Stimulated activated CD4-positive, alpha-beta T cell treated with anti-CD3 and anti-CD28 coated beads, Interleukin-4, amount 100 ng/mL, for 48 hours (primary cell): ENCODE measurements around the gene MISP3.

Source experiments
- DNase-seq, 2 donors: peaks; one replicate each; pipeline ENCODE4 v3.0.0-alpha.2; 2020; ENCODE audit warnings: low read depth in 2 of 2

MISP3 gene

DNA sequence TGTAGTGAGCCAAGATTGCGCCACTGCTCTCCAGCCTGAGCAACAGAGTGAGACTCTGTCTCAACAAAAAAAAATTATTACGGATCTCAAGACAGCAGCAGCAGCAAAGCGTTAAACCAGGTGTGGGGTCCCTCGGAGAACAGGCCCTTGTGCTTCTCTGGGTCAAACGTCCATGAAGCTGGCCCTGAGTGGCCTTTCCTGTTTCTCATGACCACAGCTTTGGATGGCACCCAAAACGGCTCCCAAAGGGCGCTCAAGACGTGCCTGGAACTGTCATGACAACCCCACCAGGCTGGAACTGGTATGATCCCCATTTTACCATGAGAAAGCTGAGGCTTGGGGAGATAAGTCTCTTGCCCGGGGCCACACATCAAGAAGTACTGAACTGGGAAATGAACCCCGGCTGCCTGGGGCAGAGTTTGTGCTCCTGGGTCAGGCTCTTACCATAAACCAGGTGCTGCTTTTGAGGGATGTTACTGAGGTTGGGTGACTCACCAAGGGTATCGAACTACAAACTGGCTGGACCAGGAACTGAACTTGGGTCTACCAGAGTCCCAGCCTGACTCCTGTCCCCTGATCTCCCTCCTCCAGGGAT is 29.6 kb downstream of the MISP3 start:
- no peak for DNase-seq

DNA sequence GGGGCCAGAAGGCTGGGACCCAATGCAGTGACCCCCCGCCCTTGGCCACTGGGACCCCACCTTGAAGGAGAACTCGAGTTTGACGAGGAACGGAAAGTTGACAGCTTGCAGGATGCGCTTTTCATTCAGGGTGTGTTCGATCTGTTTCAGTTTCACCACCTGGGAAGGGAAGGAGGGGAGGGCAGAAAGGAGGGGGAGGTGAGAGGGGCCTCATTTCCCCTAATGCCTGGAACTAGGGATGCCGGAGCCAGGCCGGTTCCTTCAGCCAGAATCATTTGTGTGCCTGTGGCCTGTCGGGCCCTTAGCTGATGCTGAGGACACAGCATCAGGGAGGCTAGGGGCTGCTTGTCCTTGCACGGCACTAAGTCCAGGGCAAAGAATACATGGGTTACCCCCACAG is 30.2 kb downstream of the MISP3 start:
- no peak for DNase-seq

DNA sequence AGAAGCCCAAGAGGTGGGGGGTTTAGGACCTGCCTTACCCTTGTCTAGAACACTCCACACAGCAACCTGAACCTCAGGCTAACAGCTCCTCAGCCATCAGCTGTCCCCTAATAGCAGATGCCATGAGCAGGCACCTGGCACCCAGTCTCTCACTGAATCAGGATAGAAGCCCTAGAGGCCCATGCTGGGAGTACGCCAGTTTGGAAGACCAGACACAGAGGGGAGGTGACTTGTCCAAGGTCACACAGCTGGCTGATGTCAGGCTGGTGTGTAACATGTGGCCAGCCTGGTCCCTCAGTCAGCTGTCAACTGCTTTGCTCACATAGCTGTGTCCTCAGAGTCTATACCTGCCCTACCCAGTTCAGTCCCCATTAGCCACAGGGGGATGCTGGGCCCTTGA is 30.7 kb downstream of the MISP3 start:
- no peak for DNase-seq

DNA sequence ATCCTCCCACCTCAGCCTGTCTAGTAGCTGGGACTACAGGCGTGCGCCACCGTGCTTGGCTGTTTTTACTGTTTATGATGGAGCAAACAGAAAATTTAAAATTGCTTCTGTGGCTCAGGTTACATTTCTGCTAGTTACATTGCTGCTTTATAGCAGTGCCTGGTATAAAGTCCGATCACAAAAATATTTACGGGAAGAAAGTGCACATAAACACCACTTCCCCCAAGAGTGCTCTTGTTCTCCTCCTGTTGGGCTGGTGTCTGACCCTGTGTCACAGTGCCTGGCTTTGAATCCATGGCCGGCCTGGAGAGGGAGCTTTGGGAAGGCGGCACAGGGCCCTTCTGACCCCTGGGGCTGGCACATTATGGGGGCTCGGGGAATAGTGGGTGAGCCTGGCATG is 33.1 kb downstream of the MISP3 start:
- DNase-seq, result no peak

DNA sequence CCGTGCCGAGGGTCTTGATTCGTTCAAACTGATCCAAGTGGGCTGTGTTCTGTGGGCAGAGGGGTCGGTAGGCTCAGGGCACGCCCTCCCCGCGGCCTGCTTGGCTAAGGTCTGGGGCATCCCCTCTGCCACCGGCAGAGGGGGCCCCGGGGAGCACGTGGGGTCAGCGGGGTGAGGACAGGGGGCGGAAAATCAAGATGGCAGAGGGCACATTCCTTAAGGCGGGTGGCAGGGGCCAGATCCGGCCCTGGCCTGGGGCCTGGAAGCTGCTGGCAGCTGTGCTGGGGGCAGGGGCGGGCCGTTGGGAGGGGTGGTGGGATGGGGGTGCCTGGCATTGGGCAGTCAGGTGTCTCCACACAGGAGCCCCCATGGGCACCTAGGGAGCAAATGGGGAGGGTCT is 34.3 kb downstream of the MISP3 start:
- no peak for DNase-seq

DNA sequence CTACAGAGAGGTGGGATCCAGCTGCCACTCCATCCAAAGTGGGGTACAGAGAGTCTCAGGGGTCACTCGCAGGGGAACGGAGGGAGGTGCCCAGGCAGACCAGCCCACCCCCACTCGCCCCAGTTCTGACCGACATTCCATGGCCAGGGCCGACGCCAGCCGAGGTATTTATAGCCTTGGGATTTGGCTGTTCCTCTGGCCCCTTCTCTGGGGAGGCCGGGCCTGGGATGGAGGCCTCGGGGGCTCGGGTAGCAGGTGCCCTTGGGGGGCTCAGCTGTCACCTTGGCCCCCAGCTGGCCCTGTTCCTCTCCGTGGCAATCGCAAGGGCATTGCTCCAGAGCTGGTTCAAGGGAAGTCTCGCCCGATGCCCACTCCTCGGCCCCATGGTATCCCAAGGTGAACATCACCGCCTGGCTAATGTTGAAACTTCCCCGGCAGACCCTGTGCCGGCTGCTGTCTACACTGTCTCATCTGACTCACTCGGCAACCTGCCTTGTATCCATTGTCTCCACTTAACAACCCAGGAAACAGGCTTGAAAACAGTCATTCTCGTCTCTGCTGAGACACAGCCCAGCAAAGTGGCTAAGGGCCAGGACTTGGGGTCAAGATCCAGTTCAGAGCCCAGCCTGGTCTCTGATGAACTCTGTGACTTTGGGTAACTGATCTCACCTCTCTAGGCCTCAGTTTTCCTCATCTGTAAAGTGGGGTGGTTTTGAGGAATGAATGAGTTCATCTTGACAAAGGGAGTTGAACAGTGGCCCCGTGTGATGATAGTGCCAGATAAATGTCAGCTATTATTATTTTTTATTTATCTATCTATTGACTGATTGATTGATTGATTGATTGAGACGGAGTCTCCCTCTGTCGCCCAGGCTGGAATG is 35.2 kb downstream of the MISP3 start:
- no peak for DNase-seq

DNA sequence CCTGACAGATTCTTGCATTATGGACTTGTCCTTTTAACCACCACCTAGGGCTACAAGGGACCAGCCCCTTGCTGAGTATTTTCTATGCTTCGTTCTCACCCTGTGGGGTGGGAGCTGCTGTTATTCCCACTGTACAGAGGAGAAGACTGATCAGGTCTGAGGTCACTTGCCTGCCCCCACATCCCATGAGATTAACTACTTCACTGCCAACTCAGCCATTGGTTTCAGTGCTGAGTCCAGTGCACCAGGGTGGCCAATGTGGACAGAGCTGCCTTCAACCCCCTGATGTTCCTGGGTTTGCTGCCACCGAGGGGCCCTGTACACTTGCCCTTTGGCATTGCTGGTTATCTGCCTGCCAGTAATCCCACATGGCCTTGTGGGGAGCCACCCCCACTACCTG is 38.1 kb downstream of the MISP3 start:
- no peak for DNase-seq

DNA sequence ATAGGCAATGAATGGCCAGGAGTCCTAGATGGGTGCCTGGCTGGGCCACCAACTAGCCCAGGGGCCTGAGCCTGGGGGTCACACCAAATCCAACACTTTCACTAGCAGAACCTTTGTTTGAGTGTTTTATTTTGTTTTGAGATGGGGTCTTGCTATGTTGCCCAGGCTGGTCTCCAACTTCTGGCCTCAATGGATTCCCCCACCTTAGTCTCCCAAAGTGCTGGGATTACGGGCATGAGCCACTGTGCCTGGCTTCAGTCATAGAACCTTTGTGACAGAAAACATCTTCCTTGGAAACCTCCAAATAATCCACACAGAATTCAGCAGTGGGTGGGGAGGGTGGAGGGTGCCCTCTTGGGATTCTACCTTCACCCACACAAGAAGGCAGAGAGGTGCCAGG is 38.9 kb downstream of the MISP3 start:
- no peak for DNase-seq

DNA sequence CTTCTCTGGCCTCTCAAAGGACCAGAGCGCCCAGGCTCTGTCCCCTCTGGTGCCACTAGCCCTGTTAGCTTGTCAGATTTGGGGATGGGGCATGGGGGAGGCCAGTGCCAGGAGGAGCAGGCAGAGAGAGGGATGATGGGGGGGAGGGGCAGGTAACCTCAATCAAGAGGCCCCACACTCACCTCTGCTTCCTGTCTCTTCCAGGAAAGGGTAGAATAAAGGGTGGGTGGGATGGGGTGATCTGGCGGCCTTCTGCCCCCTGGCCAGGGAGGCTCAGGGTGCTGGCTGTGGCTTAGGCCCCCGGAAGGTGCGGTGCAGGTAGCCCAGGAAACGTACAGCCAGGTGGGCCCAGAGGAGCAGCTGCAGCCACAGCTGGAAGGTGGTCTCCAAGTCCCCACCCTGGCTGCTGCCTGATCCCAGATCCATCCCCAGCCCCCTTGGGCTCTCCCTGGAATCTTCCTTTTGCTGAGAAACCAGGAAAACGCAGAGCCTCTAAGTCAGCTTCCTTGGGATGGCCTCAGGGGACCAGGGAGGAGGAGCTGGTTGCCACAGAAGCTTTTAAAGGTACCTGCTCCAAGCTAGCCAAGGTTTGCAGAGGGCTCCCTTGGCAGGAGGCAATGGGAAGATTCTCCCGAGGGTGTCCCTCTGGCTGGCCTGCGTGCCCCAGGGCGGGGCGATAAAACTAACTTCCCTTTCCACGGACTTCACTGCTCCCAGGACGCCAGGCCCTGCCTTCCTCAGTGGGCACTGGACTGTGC is 39.6 kb downstream of the MISP3 start:
- no peak for DNase-seq

DNA sequence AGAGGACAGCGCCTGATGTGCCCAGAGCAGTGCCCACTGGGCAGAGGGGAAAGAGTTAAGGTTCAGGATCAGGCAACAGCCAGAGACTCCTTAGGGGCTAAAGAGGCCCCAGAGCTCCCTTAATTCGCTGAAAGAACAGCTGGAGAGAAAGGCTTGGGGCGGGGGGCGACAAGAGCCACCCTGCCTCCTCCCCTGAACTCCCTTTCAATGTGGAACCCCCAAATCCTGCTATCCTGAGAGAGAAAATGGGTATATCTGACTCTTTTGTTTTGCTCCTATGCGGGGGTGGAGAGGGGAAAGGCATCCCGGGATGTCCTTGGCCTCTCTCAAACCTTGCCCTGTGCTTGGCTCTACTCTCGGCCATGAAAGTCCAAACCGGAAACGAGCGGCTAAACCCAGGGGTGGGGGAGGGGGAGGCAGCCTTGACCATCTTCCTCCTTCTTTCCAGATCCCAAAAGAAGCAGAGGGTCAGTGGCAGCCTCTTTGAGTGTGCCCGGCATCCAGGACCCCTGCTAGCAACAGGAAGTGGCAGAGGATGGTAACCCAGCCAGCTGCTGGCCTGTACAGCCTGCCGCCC is 40.3 kb downstream of the MISP3 start:
- no peak for DNase-seq

DNA sequence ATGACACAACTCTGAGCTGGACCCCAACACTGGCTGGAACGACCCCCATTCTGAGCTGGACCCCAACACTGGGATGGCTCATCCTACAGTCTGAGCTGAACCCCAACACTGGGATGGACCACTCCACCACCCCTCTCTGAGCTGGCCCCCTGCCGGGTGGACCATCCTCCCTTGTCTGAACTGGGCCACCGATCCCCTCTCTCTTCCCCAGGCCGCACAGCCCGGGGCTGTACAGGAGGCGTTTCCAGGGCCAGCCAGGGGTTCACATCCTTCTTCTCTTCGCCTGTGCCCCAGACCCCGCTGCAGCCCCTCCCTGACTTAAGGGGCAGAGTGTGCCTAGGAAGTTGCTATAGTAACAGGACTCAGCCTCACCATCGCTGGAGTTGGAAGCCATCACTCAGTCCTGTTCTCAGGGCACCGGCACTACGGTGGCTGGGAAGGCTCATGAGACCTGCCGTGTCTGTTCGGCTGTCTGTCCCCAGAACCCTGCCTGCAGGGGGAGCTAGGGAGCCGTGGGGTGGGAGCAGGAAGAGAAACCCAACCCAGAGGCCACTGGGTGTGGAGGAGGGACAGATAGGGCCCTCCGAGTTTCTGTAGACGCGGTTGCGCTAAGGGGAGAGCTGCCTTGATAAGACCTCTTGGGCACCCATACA is 41.3 kb downstream of the MISP3 start:
- peak; percentile 53 to 71 for DNase-seq

DNA sequence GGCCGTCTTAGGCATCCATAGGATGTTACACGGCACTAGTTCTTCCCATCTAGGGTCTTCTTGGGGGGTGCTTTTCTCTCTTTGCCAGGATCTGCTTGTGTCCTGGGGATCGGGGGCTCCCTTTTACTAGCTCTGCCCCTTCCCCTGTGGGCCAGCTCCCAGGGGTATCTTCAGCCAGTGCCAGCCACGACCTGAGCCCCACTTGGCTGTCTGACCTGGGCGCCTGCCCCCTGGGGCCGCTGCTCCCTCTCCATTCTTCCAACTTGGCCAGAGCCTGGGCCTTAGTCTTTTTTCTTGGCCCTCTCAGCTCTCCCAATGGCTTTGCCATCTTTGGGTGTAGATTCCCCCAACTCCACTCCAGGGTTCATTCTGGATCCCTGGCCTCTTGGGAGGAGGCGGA is 41.9 kb downstream of the MISP3 start:
- no peak for DNase-seq

DNA sequence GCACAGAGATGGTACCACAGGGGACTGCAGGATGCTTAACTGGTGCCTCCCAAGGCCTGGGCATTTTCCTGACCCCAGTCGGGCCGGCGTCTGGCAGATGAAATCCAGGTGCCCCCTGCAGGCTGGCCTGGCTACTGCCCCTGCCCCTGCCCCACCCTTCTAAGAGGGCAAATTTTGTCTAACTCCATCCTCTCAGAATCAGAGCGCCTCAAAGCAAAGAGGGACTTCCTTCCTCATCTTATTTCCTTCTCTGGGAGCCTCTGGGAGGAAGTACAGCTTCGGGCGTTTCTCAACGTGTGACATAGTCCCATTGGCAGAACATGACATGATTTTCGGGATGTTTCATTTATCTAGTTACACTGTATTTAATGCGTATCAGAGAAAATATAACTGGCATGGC is 42.3 kb downstream of the MISP3 start:
- peak; percentile 43 to 52 for DNase-seq

DNA sequence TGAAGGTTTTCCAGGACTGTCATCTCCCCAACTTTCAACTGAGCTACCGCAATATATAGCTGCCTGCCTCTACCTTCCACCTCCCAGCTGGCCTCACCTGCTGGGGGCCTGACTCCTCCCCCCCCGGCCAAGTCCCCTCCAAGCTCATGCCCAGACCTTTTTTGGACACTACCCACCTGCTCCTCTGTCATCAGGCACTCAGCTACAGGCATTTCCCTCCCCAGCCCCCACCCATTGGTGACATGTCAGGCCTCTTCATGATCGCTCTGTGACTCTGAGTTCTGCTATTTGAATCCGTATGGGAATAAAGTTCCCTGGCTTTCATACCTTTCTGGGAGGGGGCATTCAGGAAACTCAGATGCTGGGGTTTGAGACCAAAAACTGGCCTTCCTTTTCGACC is 43.2 kb downstream of the MISP3 start:
- no peak for DNase-seq

DNA sequence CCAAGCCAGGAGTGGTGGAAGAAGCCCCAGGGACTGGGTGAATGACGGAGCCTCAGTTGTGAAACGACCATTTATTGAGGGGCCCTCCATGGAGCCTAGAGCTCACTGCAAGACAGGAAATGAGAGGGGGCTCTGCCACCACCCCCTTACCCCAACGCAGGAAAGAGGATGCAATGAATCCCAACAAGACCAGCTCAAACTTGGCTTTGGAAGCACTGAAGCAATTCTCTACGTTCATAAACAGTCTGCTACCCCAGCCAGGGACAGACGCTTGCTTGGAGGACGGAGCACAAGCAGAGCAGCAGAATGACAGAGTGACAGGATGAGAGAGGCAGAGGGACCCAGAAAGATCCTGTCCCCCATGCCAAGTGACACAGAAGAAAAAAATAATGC is 43.9 kb downstream of the MISP3 start:
- no peak for DNase-seq

DNA sequence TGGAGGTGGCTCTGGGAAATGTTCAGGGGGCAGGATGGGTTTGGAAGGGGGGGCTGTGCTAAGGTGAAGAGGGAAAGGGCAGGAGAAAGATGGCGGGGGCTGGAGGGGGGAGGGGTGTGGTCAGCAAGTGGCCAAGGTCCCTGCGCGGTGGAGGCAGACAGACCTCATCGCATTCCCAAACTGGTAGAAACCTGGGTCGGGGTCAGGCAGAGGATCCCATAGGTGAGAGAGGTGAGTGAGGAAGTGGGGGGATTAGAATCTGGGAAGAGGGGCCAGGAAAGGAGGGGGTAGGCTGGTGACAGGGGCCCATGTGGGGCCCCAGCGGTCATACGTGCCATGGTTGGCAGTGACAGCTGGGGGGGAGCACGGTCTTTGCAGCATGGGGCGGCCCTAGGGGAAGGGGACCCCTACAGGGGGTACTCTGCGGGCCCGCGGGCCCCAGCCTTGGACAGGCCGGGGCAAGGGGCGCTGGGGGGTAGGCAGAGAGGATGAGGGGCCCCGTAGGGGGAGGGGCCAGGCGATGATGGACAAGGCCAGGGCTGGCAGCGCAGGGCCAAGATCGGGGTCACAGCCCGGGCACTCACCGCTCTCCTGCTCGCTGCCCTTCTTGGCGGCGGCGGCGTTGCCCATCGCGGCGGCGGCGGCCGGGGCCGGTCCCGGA is 44.5 kb downstream of the MISP3 start:
- DNase-seq, result no peak

DNA sequence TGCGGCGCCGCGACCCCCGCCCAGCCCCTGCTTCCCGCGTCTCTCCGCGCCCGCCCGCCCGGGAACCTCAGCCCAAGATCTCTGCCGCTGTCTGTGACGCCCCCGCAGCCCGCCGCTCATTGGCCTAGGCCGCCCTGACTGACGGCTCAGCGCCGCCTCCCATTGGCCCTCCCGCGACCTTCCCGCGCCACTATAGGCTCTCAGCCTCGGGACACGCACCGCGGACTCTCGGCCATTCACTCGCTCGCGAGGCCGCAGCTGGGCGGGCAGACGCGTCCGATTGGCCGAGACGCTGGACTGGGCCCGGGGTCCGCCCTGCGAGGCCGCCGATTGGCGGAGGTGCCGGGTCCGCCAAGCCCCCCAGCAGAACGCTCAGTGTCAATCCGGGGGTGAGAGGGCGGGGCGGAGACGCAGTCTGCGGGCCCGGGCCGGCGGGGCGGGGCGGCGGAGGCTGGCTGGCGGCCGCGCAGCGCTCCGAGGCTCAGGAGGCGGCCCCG is 45.1 kb downstream of the MISP3 start, which contains the start of gene PRKACA:
Gene PRKACA (minus strand): TSS at position 95 of the 497 bp plus-strand sequence. CDS start 215 bp downstream, outside the sequence.
- peak; percentile 97 to 98 for DNase-seq

DNA sequence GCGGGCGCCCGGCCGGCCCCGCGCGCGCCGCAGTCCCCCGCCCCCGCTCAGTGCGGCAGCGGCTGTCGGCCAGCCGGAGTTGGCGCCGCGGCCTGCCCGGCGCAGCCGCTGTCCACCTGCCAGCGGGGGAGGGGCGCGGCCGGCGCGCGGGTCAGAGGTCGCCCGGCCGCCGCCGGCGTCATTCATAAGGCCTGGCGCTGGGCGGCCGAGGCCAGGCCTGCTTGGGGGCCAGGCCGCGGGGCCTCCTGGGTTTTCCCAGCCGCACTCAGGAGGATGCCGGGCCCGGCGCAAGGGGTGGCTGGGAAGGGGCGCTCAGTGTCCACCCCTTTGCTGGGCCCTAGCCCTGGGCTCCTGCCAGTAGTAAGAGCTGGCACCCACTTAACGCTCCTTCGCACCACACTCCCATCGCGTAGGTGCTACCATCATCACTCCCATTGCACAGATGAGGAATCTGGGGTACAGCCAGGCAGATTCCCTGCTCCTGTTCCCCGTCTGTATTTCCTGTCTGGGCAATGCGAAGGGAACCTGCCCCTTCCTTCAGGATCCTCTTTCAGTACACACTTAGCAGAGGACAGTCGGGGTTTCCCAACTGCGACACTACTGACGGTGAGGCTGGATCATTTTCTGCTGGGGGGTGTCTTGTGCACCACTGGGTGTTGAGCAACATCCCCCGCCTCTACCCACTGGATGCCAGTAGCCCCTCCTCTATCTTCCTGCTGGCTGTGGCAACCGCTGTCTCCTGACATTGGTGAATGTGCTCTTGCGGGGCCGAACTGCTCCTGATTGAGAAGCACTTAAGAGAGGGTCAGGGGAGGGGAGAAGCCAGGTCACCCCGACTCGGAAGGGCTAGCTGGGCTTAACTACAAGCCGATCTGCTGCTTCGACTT is 45.8 kb downstream of the MISP3 start:
- DNase-seq, result no peak

DNA sequence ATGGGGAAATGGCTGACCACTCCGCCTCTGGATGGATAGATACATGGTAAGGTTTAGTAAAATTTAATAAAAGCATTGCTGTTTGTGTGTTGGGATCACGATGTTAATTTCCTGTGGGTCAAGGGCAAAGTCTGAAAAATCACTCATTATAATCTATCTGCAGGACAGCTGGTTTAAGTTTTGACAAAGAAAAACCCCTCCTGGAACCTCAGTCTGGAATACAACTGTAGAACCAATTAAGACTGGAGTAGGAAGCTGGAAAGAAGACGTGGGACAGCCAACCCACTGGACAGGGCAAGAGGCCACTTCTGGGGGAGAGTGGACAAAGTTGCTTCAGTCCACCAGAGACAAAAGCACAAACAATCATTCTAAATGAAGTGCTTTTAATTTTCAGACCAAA is 46.6 kb downstream of the MISP3 start:
- DNase-seq, result no peak
